HEK293T (cell line): ENCODE results near the gene SCYGR1.

Experiments
- ARNT ChIP-seq: fragments of 450-650 bp; IDR thresholded peaks from 2 replicates; pipeline ENCODE4 v1.6.1; 2017; ENCODE audit warnings: mild to moderate bottlenecking
- BHLHE40 ChIP-seq: fragments of 450-650 bp; IDR thresholded peaks from 2 replicates; pipeline ENCODE4 v1.6.1; 2016; ENCODE audit warnings: mild to moderate bottlenecking, moderate library complexity, borderline replicate concordance
- FOXA1 ChIP-seq: fragments of 450-650 bp; IDR thresholded peaks from 2 replicates; pipeline ENCODE4 v1.6.1; 2016; ENCODE audit warnings: mild to moderate bottlenecking
- FOXK2 ChIP-seq: fragments of 450-650 bp; IDR thresholded peaks from 2 replicates; pipeline ENCODE4 v1.6.1; 2016; ENCODE audit warnings: mild to moderate bottlenecking
- FOXM1 ChIP-seq: fragments of 450-650 bp; IDR thresholded peaks from 2 replicates; pipeline ENCODE4 v1.6.1; 2017; ENCODE audit warnings: mild to moderate bottlenecking, borderline replicate concordance
- HDGF ChIP-seq: fragments of 450-650 bp; IDR thresholded peaks from 2 replicates; pipeline ENCODE4 v1.6.1; 2017; ENCODE audit warnings: antibody characterized with exemption, borderline replicate concordance
- L3MBTL2 ChIP-seq: fragments of 450-650 bp; conservative IDR thresholded peaks from 2 replicates; pipeline ENCODE4 v1.6.1; 2016; ENCODE audit warnings: mild to moderate bottlenecking
- LEF1 ChIP-seq: fragments of 450-650 bp; IDR thresholded peaks from 2 replicates; pipeline ENCODE4 v1.6.1; 2017; ENCODE audit warnings: mild to moderate bottlenecking, borderline replicate concordance
- NFRKB ChIP-seq: fragments of 450-650 bp; IDR thresholded peaks from 2 replicates; pipeline ENCODE4 v1.6.1; 2016; ENCODE audit warnings: mild to moderate bottlenecking, moderate library complexity
- PKNOX1 ChIP-seq: fragments of 450-650 bp; IDR thresholded peaks from 2 replicates; pipeline ENCODE4 v1.6.1; 2016
- SP1 ChIP-seq: fragments of 450-650 bp; IDR thresholded peaks from 2 replicates; pipeline ENCODE4 v1.6.1; 2017
- SUZ12 ChIP-seq: fragments of 450-650 bp; IDR thresholded peaks from 2 replicates; pipeline ENCODE4 v1.6.1; 2016; ENCODE audit warnings: mild to moderate bottlenecking
- TARDBP ChIP-seq: fragments of 450-650 bp; IDR thresholded peaks from 2 replicates; pipeline ENCODE4 v1.6.1; 2016
- ZNF384 ChIP-seq: fragments of 450-650 bp; IDR thresholded peaks from 2 replicates; pipeline ENCODE4 v1.6.1; 2016

DNA sequence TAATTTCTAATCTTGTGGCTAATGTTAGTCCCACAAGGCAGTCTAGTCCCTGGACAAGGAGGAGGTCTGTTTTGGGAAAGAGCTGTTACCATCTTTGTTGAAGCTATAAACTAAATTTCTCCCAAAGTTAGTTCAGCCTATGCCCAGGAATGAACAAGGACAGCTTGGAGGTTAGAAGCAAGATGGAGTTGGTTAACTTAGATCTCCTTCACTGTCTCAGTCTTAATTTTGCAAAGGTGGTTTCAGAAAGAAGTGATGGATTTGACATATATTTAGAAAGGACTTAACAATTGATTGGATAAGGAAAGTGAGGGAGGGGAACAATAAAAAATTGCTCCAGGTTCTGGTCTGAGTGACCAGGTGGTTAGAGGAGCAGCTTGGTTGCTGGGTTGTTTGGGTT, 14.6 kb upstream of the SCYGR1 start:
- TF ChIP-seq HDGF (no peak), BHLHE40 (no peak), FOXM1 (no peak), FOXK2 (no peak), TARDBP (no peak), L3MBTL2 (no peak), PKNOX1 (no peak), SP1 (no peak), LEF1 (no peak), FOXA1 (no peak), ZNF384 (no peak), ARNT (no peak), SUZ12 (no peak), NFRKB (no peak)
